ENCODE measurements around the gene AHCYL1.

Gene AHCYL1

GRCh38 chr1:110047463-110047862, 62.9 kb downstream of the AHCYL1 start:
- no peaks in the 10 kb centered on the region for H3K79me2 ChIP-seq (ENCODE audit: insufficient read depth, low read length)
- H3K4me3 ChIP-seq (ENCODE audit: insufficient read depth, low read length, poor library complexity, severe bottlenecking): no peak overlapping the region
- no peak for TF ChIP-seq CTCF (IDR thresholded peaks at IDR 0.05; ENCODE audit: insufficient read depth, low read length, poor library complexity, severe bottlenecking)
- TF ChIP-seq EZH2phosphoT487 (conservative IDR thresholded peaks at IDR 0.05; ENCODE audit: low read length): no peak
- H3K9me2 ChIP-seq (replicated peaks; ENCODE audit: insufficient read depth, low read length): no peaks in the 10 kb centered on the region
- no peaks in the 10 kb centered on the region for H3F3A ChIP-seq (ENCODE audit: insufficient read depth)
- H3K27ac ChIP-seq (ENCODE audit: low read depth, low read length): no peak overlapping the region
- no peak overlapping the region for H3K9ac ChIP-seq (ENCODE audit: low read length)
- H3K9me3 ChIP-seq (ENCODE audit: insufficient read depth, low read length): no peaks in the 10 kb centered on the region
- H4K20me1 ChIP-seq (ENCODE audit: low read depth, low read length): no peaks in the 10 kb centered on the region
- H2AFZ ChIP-seq (ENCODE audit: low read depth, low read length, severe bottlenecking): no peak overlapping the region
- H3K4me2 ChIP-seq (ENCODE audit: low read depth, low read length, poor library complexity, severe bottlenecking): no peak overlapping the region
- no peaks in the 10 kb centered on the region for H3K27me3 ChIP-seq (ENCODE audit: low read length)
- H3K36me3 ChIP-seq (ENCODE audit: low read length): peaks cover 18% of the 10 kb centered on the region; the same call in 1 of the 2 replicates

GRCh38 chr1:110048240-110048639, 63.7 kb downstream of the AHCYL1 start:
- TF ChIP-seq EZH2phosphoT487 (conservative IDR thresholded peaks at IDR 0.05; ENCODE audit: low read length) (no peak), CTCF (IDR thresholded peaks at IDR 0.05; ENCODE audit: insufficient read depth, low read length, poor library complexity, severe bottlenecking) (no peak)
- H3K27me3 ChIP-seq (ENCODE audit: low read length): no peaks in the 10 kb centered on the region
- H4K20me1 ChIP-seq (ENCODE audit: low read depth, low read length): no peaks in the 10 kb centered on the region
- no peak overlapping the region for H3K27ac ChIP-seq (ENCODE audit: low read depth, low read length)
- H3K4me2 ChIP-seq (ENCODE audit: low read depth, low read length, poor library complexity, severe bottlenecking): no peak overlapping the region
- no peak overlapping the region for H3K9ac ChIP-seq (ENCODE audit: low read length)
- no peak overlapping the region for H3K4me3 ChIP-seq (ENCODE audit: insufficient read depth, low read length, poor library complexity, severe bottlenecking)
- H3F3A ChIP-seq (ENCODE audit: insufficient read depth): no peaks in the 10 kb centered on the region
- peaks cover 18% of the 10 kb centered on the region; the same call in 1 of the 2 replicates for H3K36me3 ChIP-seq (ENCODE audit: low read length)
- no peaks in the 10 kb centered on the region for H3K9me3 ChIP-seq (ENCODE audit: insufficient read depth, low read length)
- H2AFZ ChIP-seq (ENCODE audit: low read depth, low read length, severe bottlenecking): no peak overlapping the region
- H3K9me2 ChIP-seq (replicated peaks; ENCODE audit: insufficient read depth, low read length): no peaks in the 10 kb centered on the region
- no peaks in the 10 kb centered on the region for H3K79me2 ChIP-seq (ENCODE audit: insufficient read depth, low read length)

- Histone ChIP-seq H3K9ac (ENCODE audit: low read length) (no peak overlapping the region), H4K20me1 (ENCODE audit: low read depth, low read length) (no peaks in the 10 kb centered on the region), H2AFZ (ENCODE audit: low read depth, low read length, severe bottlenecking) (no peak overlapping the region), H3F3A (ENCODE audit: insufficient read depth) (no peaks in the 10 kb centered on the region), H3K27me3 (ENCODE audit: low read length) (no peaks in the 10 kb centered on the region), H3K79me2 (ENCODE audit: insufficient read depth, low read length) (no peaks in the 10 kb centered on the region), H3K4me2 (ENCODE audit: low read depth, low read length, poor library complexity, severe bottlenecking) (no peak overlapping the region), H3K4me3 (ENCODE audit: insufficient read depth, low read length, poor library complexity, severe bottlenecking) (no peak overlapping the region), H3K9me3 (ENCODE audit: insufficient read depth, low read length) (no peaks in the 10 kb centered on the region), H3K9me2 (replicated peaks; ENCODE audit: insufficient read depth, low read length) (no peaks in the 10 kb centered on the region), H3K27ac (ENCODE audit: low read depth, low read length) (no peak overlapping the region), H3K36me3 (ENCODE audit: low read length) (peaks cover 16% of the 10 kb centered on the region; the same call in 1 of the 2 replicates)
- TF ChIP-seq CTCF (IDR thresholded peaks at IDR 0.05; ENCODE audit: insufficient read depth, low read length, poor library complexity, severe bottlenecking) (no peak), EZH2phosphoT487 (conservative IDR thresholded peaks at IDR 0.05; ENCODE audit: low read length) (no peak)
These were observed 64.5 kb downstream of the AHCYL1 start for GRCh38 chr1:110048923-110049601.
